HK-2 (cell line): ENCODE data around the gene TRIM71.
"Not testable (repeated sequence)": the region's sequence is repeated elsewhere in the genome, so short reads cannot be mapped to it uniquely, and the experiment has no call there.

Experiments
- DNase-seq: peaks from one replicate; pipeline ENCODE4 v3.0.0-alpha.2; 2018; ENCODE audit not compliant: unreplicated experiment

Gene TRIM71

DNA sequence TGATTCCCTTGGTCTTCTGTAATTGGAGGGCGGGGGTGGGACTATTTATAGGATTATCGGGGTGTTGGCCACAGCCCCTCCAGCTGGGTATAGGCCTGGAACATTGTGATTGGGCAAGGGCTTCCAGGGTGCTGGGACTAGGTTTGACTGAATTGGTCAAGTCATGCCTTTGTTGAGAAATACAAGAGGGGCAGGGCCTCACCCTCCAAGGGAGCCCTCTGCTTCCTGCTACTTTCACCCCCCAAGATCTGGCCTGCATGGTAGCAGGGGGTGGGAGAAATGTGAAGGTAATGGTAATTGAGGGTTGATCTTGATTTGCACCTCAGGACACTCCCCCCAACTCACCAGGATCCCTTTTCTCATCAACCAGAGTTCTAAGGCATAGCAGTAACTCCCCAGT, 25.2 kb downstream of the TRIM71 start:
- DNase-seq: no peak

- DNase-seq: no peak
These were observed 25.9 kb downstream of the TRIM71 start for GRCh38 chr3:32843510-32844321.

- DNase-seq: no peak
These were observed 26.5 kb downstream of the TRIM71 start for GRCh38 chr3:32844322-32844654.

DNA sequence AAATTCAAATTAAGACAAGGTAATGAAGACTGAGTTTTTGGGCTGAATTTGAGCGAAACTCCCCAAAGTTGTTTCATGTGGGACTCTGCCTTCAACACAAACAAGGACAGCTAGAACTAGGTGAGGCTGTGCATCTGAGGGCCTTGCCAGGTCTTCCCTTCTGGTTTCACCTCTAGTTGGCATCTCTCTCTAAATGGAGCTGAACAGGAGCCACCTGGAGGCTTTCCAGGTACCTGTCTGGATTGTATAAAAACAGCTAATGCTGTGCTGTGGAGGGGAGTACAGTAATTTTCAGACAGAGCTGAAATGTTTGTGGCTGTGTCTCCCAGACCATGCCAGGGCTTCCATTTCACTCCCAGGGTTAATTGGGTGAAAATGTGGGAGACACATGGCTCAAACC, 27.1 kb downstream of the TRIM71 start:
- DNase-seq: no peak

DNA sequence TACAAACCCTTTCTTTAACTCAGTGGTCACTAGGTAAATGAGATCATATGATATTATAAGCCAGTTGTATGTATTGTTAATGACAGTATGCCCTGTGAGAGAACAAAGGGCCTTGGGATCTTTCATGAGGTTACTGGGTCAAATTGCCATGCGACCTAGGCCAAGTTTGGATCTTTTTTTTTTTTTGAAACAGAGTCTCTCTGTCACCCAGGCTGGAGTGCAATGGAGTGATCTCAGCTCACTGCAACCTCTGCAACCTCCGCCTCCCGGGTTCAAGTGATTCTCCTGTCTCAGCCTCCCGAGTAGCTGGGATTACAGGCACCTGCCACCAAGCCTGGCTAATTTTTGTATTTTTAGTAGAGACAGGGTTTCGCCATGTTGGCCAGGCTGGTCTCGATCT, 27.7 kb downstream of the TRIM71 start:
- not testable (repeated sequence) for DNase-seq

DNA sequence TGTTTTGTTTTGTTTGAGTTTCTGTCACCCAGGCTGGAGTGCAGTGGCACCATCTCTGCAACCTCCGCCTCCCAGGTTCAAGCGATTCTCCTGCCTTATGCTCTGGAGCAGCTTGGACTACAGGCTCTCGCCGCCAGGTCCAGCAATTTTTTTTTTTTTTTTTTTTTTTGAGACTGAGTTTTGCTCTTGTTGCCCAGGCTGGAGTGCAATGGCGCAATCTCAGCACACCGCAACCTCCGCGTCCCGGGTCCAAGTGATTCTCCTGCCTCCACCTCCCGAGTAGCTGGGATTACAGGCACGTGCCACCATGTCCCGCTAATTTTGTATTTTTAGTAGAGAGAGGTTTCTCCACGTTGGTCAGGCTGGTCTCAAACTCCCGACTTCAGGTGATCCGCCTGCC, 29.2 kb downstream of the TRIM71 start:
- not testable (repeated sequence) for DNase-seq

DNA sequence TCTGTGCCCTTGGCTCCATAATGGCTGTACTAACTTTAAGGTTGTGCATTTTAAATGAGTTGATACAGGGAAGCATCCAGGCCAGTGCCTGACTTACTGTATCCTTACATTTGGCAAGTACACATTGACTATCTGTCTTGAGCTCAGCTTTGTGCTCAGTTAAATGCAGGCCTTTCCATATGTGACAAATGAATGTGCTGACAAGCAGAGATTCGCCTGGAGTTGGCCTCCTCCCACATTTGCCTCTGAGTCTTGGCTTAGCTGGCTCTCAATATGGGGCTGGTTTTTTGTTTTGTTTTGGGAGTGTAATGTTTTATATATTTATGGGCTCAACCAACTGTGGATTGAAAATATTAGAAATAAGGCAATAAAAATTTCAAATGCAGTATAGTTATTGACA, 29.7 kb downstream of the TRIM71 start:
- no peak for DNase-seq

DNA sequence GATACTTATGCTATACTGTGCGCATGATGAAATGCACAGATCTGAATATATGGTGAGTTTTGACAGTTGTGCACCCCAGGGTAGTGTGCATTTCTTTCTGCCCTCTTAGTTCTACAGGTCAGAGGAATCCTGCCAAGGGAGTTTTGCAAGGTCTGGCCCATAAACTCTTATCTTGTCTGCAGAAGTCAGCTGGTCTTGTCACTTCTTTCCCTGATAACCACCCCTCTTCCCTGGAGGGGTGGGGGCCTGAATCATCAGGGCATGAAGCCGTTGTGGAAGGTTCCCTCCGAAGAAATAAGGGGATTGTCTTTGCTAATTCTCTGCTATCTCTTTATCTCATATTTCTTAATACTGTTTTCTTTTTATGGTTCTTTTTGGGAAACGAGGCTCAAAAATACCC, 30.4 kb downstream of the TRIM71 start:
- DNase-seq: no peak

GRCh38 chr3:32849046-32849445, 31.2 kb downstream of the TRIM71 start:
- no peak for DNase-seq

DNA sequence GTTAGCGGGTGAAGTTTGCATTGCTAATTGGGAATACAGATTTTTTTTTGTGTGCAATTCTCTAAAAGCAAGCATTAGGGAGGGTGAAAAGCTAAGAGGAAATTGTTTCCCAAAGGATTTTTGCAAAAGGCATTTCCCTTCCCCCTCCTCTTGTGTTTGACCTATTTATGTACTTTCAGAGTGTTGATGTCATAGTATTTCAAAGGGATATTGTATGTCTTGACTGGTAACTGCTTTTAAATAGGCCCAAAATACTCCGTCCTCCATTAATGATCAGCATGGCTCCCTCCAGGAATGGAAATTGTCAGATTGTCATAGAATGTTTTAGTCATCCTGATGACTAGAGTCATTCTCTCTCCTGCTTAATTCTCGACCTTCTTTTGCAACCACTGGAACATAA, 32.4 kb downstream of the TRIM71 start:
- DNase-seq: no peak

- DNase-seq: no peak
These were observed 32.8 kb downstream of the TRIM71 start for GRCh38 chr3:32850636-32851035.

- no peak for DNase-seq
These were observed 34.3 kb downstream of the TRIM71 start for GRCh38 chr3:32852146-32852545.

- DNase-seq: no peak
These were observed 37.7 kb downstream of the TRIM71 start for GRCh38 chr3:32855350-32855953.

DNA sequence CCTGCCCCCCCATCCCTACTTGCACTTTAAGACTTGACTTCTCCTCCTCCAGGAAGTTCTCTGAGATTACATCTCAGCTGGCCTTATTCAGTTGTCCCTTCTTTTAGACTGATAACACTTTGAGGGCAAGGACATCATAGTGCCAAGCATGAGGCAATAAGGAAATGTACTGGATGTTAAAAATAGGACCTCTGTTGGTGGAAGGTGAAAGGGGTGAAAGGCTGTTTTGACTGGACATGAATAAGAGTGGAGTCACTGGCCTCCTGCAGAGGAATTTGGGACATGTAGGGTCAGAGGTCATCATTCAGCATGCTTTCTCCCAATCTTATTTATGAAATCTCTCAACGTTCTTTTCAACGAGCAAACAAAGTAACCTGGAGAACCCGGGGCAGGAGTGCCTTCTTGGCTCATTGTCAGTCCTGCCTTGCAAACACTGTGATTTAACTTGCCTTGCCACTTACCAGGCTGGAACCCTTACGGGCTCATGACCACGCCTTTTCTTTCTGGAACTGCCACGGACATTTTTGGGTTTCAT, 38.6 kb downstream of the TRIM71 start:
- DNase-seq: no peak

- DNase-seq: no peak
These were observed 39.2 kb downstream of the TRIM71 start for GRCh38 chr3:32856901-32857507.

GRCh38 chr3:32857921-32858320, 40.1 kb downstream of the TRIM71 start:
- no peak for DNase-seq

DNA sequence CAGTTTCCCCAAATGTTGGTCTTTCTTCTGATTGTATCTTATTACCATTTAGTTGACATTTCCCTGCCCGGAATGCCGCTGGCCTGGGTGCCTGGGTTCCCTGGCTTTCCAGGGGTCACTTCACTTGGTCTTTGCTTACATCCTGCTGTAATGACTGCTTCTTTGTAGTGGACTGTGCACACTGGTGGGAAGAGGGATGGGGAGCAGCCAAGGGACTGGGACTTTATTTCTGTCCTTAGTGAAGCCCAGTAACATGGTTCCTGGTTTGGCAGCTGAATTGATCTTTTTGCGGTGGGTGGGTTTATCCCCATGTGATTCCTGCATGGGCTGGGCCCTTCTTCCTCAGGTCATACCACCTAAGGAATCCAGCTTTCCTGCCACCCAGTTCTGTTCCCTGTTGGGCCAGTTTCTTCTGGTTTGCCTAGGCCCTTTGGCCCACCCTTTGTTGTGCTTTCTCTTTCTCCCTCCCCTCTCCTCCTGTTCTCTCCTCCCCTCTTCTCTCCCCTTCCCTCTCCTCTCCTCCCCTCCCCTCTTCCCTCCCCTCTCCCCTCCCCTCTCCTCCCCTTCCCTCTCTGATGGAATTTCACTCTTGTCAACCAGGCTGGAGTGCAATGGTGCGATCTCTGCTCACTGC, 41.9 kb downstream of the TRIM71 start:
- no peak for DNase-seq

DNA sequence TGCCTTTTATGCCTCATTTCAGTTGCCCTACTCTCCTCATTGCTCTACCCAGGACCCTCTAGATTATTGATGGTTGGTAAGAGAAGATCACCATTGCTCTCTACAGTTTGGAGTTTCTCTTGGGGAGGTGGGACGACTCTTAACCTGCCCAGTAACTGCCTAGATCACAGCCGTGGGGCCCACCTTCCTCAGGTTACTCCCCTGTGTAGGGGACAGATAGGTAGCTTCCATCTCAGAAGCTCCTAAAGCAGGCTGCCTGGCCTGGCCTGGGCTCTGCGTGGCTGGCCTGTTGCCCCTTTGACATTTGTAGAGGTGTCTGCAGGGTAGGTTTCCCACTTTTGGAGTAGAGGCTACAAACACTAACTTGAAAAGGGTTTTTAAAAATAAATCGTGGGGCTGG, 42.7 kb downstream of the TRIM71 start:
- no peak for DNase-seq

DNA sequence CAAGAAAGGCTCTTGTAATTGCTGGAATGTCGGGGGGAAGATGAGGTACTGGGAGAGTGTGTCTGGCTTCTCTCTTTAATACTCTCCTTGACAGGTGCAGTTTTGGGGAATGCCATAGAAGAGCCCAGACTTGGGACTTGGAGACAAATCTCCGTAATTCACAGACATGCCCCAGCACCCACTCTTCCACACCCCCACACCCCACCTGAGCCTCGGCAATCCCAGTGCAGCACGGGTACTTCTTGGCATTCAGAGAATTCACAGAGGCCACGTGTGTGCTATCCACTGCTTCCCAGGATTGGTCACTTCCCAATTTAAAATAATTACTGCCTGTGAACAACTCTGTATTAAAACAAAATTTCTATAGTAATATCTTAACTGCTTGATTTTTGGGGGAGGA, 43.9 kb downstream of the TRIM71 start:
- no peak for DNase-seq

DNA sequence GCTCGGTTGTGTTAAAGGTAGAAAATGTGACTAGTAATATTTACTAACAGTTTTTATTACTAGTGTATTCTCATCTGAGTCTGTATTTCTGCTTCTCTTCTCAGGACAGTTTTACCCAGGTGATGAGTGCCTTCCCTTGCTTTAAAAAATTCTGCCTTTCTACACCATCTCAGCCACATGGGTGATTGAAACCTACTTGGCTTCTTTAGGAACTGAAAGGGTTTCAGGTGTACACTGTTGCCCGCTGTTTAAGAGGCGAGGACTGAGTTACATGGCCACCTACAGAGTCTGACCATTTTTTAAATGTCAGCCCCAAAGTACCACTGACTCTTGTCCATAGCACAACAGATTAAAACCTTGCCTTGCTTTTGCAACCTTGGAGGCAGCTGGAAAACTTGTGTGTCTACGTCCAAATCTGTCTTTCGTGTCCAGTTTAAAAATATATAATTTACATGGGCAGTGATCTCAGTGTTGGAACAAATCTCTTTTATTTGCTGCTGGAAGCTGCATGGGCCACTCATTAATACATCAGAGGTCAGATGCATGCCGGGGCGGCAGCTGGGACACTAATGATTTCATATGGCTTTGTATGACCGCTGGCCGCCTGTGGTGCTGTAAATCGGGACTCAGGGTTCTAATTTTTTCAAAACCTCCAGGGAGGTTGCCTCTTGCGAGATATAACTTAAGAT, 44.6 kb downstream of the TRIM71 start:
- DNase-seq: no peak

- no peak for DNase-seq
These were observed 45.2 kb downstream of the TRIM71 start for GRCh38 chr3:32862936-32863487.

GRCh38 chr3:32865383-32865782, 47.6 kb downstream of the TRIM71 start:
- DNase-seq: no peak
